IPS-11a (cell line): Measurements from ENCODE around the gene RNF151.
"Not testable (repeated sequence)": the region's sequence is repeated elsewhere in the genome, so short reads cannot be mapped to it uniquely, and the experiment has no call there.

Experiments
- H3K4me3 ChIP-seq: one replicate; pipeline ENCODE4 v1.5.1; 2013; ENCODE audit warnings: low read depth, low read length, control low read depth

Gene RNF151, protein sequence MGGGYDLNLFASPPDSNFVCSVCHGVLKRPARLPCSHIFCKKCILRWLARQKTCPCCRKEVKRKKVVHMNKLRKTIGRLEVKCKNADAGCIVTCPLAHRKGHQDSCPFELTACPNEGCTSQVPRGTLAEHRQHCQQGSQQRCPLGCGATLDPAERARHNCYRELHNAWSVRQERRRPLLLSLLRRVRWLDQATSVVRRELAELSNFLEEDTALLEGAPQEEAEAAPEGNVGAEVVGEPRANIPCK

DNA sequence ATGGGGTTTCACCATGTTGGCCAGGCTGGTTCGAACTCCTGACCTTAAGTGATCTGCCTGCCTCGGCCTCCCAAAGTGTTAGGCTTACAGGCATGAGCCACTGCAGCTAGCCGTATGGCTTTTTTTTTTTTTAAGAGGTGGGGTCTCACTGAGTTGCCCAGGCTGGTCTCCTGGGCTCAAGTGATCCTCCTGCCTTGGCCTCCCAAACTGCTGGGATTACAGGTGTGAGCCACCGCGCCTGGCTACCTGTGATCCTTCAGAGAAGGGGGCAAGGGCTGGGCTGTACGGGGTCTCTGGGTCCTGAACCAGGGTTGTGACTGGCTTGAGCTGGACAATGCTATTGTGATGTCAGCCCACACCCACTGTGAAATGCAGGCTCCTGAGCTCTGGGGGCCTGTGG is at the start of gene RNF151:
RNF151 (plus strand) TSS at position 397 of the 400 bp plus-strand sequence. CDS start 26 bp downstream, outside the sequence.
- H3K4me3 ChIP-seq = peak within 1 kb of the TSS; percentile 93

DNA sequence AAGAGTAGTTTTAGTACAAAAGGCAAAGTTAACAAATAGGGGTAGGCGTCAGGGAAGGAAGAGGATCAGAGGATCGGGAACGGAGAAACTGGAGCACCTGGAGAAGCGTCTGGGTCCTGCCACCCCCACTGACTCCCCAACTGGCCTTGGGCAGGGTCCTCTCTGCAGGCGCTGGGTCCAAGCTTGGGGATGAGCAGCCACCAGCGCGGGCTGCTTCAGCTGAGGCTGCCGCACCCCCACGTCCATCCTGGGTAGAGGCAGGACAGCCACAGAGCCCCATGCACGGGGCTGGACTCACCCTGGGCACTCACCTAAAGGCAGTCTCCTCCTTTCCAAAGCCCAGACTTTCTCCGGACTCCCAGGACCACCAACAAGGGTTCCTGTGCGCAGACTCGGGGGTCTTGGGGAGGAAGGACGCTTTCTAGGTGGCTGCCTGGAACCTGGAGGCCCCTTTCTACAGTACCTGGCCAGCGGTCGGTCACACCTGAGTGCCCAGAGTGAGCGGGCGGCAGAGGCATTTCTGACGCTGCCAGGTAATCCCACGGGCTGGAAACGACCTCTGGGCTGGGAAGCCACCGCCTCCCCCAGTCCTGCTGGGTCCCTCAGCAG is 49.5 kb upstream of the RNF151 start:
- no peak overlapping the region for H3K4me3 ChIP-seq

DNA sequence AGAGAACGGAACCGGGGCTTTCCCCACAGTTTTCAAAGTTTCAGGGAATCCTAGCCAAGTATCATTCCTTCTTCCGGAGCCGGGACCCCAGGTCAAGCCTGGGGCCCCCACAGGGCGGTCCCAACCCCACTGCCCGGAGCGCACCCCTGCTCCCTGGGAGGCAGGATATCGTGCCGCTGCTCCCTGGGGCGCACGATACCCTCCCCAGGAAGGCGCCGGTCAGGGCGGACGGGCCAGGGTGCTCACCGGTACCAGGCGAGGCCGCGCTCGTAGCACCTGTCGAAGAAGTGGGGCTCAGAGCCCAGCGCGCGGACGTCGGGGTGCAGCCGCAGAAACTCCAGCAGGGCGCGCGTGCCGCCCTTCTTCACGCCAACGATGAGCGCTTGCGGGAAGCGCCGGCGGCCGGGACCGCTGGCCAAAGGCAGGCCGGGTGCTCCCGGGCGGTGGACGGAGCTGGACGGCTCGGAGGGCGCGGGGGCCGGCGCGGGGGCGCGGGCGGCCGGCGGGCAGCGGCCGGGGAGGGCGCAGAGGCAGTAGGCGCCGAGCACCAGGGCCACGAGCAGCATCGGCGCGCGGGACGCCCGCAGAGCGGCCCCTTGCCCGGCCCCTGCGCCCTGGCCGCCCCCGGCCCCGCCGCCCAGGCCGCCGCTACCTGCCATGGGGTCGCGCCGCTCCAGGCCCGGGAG is 48.8 kb upstream of the RNF151 start:
- H3K4me3 ChIP-seq = no peak overlapping the region

DNA sequence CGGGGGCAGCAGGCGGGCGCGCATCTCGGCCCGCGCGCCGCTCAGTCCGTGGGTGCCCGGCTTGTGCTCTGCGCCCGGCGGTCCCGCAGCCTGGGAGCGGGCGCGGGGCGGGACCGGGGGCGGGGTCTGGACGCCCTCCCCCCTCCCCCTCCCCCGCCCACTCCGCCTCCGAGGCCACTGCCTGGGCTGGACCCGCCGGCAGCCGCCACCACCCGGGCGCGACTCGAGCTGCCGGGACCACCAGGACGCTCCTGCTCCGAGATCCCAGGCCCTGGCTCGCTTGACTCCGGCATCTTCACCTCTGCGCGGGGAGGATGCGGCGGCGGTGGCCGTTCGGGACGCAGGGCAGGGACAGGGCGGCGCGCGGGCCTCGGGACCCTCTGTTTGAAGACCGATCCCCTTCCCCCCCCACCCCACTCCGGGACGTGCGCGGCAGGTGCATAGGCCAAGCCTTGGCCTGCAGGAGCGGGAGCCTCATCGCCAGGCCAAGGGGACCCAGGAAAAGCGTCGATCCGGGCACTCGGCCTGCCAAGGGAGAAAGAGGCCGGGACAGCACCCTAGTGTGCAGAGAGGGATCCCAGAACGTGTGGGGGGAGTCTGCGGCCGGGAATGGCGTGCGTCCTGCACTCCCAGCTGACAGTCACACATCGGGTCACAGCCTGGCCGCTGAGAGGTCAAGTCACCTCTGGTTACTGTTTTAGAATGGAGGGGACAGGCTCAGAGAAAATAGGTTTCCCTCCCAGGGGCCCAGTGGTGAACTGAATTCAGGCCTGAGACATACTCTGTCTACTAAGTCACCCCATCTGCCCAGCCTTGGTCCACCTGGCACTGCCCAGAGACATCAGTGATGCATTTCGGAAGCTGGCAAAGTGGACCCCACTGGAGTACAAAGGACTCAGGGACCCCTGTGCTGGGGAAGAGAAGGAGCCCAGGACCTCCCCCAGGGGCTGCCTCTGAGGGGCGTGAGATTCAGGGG is 48.0 kb upstream of the RNF151 start, which contains the start of gene HS3ST6:
HS3ST6 (minus strand) TSS at position 65 of the 976 bp plus-strand sequence. CDS start 92 bp downstream, outside the sequence.
- H3K4me3 ChIP-seq = peak within 1 kb of the TSS; percentile 8

DNA sequence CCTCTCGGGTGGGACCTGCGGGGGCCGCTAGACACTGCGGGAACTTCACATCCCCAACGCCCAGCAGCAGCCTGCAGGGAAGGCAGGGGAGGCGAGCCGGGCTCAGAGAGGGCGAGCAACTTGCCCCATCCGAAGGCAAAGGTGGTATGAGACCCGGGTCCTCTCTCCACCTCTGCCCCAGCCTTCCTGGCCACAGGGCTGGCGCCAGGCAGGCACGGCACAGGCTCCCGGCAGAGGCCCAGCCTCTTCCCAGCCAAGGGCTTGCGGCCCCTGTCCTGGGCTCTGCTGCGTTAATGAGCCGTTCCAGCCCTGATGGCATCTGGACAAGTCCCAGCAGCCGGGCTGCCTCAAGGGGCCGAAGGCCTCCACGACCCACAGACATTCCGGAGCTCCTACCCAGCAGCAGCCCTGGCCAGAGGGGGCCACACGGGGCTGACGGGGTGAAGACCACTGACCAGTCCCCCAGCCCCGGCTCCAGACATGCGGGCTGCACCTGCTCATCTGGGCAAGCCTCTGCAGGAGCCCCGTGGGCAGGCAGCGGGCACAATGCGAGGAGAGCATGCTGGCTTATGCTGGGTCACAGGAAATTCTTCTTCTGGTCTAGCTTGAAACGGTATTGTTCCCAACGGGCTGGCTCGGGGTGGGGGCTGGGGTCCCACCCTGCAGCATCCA is 47.2 kb upstream of the RNF151 start:
- no peak overlapping the region for H3K4me3 ChIP-seq

DNA sequence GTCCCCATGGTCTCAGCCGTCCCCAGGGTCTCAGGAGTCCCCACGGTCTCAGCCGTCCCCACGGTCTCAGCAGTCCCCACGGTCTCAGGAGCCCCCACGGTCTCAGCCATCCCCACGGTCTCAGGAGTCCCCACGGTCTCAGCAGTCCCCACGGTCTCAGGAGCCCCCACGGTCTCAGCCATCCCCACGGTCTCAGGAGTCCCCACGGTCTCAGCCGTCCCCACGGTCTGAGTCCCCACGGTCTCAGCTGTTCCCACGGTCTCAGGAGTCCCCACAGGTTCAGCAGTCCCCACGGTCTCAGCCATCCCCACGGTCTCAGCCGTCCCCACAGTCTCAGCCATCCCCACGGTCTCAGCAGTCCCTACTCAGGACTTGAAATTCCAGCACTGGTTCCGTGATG is 46.5 kb upstream of the RNF151 start:
- H3K4me3 ChIP-seq = not testable (repeated sequence)

DNA sequence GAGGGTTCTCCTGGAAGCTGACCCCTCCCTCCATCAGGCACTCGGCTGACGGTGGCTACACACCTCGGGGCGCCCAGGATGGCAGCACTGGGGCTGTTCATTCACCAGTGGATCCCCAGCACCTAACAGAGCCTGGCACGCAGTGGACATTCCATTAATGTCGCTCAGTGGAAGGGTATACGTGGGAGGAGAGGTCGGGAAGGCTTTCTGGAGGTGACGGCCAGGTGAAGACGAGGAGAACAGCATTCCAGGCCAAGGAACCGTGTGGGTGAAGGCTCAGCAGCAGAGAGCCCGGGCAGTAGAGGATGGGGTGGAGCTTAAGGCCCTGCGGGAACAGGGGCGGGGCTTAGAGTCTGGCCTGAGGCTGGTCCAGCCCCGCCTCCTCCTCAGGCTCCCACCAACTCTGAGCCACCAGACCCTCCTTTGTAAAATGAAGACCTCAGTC is 45.9 kb upstream of the RNF151 start:
- H3K4me3 ChIP-seq = no peak overlapping the region

DNA sequence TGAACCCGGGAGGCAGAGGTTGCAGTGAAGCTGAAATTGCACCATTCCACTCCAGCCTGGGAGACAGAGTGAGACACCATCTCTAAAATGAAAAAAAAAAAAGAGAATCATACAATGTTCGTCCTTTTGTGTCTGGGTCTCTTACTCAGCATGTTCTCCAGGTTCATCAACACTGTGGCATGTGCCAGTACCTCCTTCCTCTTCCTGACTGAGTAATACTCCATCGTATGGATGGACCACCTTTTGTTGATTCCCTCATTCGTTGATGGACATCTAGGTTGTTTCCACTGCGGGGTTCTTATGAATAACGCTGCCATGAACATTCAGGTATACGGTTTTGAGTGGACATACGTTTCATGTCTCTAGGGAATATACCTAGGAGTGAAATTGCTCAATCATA is 44.3 kb upstream of the RNF151 start:
- H3K4me3 ChIP-seq = no peak overlapping the region

DNA sequence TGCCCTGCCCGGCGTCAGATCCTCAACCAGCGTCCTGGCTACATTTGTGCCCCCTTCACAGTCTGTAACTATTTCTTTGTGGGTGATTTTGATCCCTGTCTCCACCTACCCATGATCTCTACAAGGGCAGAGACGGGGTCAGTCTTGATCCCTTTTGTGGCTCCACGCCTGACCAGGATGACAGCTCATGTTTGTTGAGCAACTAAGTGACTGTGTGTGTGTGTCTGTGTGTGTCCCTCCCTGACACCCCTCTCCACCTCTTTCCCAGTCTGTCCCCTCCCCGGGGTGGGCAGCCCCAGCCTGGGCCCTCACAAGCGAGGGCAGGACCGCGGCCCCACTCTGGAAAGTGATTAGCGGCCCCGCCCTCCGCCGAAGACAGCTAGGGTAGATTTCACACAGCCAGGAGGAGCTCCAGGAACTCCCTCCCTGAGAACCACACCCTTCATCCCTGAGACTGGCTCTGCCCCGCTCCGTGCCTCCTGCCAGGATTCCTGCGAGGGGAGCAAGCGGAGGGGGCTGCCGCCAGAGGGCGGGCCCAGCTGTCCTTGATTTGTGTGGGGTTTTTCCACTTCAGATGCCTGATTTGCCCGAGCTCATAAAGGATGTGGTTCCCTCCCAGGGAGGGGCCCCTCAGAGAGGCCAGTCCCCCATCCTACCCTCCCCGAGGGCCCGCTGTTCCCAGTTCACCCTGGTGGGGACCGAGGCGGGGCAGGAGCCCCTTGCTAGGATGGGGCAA is 43.2 kb upstream of the RNF151 start:
- no peak overlapping the region for H3K4me3 ChIP-seq

DNA sequence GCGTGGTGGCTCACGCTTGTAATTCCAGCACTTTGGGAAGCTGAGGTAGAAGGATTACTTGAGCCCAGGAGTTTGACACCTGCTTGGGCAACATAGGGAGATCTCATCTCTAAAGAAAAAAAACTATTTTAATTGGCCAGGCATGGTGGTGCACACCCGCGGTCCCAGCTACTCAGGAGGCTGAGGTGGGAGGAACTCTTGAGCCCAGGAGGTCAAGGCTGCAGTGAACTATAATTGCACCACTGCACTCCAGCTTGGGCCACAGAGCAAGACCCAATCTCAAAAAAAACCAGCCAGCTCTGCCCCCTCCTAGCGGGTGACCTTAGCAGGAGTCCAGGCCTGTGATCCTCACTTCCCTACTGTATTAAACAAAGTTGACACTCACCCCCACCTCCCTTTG is 42.6 kb upstream of the RNF151 start:
- no peak overlapping the region for H3K4me3 ChIP-seq

DNA sequence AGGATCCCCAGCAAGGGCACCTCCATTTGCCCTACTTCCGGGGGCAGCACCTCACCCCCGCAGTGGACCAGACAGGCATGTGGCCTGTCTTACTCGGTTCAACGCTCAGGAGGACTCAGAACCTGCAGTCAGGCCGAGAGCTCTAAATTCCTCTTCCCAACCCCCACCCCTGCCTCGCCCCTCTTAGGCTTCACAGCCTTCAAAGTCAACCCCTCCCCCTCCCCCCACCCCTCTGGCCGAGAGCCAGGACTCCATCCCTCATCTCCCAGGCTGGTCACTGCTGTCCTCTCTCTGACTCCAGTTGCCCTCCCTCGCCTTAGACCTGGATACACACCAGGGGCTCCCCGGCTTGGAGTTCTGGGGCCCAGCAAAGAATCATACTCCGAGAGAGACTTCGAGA is 40.4 kb upstream of the RNF151 start:
- H3K4me3 ChIP-seq = no peak overlapping the region

DNA sequence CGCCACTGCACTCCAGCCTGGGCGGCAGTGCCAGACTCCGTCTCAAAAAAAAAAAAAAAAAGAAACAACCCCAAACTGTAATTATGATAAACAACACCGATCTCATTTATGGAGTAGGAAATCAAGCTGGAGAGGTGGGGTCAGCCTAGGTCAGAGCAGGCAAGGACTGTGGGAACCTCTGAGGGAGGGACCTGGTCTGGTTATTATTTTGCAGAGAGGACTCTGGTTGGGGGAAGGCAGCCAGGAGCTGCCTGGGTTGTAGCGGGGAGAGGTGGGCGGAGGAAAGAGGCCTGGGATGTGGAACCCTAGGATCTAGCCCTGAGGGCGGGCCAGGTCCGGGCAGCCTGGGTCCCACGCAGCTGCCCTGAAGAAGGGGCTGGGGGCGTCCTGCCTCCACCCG is 37.6 kb upstream of the RNF151 start:
- peak overlapping the region; percentile 24 for H3K4me3 ChIP-seq

DNA sequence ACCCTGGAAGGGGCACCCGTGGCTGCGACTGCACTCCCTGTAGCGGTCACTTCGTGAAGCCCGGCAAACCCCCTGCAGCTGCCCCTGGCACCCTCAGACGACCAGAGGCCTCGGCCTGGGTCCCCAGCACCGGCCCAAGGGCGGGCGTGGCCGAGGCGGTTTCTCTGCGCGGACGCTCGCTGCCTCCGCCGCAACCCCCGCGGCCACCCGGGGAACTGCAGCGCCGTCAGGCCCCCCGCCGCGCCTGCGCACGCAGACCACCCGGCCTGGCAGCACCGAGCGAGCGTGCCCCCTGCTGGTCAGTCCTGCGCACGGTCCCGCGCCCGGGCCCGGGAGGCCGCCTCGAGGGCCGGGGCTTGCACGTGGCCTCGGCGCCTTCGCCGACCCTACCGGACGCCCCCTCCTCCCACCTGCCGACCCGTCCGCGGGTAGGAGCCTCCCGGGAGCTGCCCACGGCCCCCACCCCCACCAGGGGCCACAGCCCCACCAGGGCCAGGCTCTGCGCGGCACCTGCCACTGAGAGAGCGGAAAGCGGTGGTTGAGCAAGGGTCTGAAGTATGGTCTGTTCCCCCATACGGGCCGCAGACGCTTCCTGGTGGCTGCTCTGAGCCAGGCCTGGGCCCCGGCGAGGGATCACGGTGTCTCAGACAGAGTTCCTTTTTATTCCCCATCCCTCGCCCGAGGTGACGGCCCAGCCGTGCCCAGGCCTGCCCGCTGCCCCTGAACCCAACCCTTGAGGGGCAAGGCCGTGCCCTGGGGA is 36.9 kb upstream of the RNF151 start:
- peak overlapping the region; percentile 24 for H3K4me3 ChIP-seq

DNA sequence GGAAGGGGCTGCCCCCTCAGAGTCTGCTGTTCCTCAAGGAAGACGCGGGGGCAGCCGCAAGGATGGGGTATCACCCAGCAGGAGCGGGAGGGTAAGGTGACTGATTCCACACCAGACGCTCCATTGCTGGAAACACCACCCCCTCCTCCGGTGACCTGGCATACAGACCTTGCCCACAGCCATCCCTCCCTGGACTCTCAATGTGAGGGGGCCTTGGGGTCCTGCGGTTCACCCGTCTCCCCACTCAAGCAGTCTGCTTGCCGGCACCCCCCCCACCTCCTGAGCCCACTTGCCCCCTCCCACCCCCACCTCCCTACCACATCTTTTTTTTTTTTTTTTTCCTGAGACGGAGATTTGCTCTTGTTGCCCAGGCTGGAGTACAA is 36.3 kb upstream of the RNF151 start:
- H3K4me3 ChIP-seq = no peak overlapping the region

DNA sequence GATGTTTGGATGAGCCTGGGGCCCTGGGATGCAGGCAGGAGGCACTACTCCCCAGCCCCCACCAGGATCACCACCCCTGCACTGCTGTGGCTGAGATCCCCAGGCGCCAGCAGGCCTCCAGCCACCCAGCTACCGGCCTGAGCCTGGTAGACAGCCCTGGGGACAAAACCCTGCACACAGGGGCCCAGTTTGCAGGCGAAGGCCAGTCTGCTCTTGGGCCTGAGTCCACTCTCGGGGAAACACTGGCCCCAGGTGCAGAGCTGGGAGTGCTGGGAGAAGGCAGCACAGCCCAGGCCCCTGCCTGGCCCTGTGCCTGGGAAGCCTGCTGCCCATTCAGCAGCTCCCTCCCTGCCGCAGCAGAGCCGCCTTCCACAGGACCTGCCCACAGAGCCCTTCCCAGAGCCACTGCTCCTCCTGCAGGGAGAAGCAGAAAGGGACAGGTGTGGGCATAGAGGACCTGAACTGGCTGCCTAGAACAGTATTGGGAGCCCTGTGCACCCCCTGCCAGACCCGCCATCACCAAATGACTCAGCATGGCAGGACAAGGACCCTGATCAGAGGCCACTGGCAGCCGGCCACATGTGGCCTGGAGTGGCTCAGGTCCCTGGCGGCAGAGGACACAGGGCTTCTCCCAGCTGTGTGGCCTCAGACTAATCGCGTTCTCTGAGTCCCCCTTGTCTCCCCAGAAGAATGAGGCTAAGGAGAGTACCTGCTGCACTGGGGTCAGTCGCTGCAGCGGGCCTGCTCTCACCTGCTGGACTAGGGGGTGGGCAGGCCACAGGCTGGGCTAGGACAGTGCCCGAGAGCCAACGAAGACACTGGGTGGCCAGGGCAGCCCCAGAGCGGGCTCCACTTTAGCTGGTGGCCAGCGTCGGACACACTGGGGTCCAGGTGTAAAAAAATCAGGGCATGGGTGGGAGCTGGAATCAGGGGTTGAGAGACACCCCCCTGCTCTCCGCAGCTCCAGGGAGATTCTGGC is 34.3 kb upstream of the RNF151 start:
- H3K4me3 ChIP-seq = no peak overlapping the region

DNA sequence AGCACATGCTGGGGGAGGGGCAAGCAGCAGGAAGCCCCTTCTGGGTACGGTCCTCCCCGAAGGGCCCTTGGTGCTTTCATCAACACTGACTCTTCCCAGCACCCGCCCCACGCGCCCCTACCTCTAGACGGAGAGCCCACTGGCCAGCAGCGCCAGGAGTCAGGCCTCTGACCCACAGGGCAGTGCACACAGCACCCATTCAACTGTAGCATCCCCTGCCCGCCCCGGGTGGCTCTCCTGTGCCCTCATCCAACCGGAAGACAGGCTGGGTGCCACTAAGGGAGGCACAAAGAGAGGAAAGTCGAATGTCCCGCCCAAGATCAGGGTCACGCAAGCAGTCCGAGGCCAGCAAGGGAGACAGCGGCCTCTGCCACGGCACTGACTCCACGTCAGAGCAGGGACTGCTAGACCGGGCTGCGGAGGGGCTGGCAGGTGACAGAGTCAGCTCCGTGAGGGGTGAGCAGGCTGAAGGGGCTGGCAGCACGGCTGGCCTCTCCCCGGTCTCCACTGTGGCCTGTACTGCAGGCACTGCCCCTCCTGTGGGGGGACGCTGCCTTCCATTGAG is 33.5 kb upstream of the RNF151 start:
- no peak overlapping the region for H3K4me3 ChIP-seq

DNA sequence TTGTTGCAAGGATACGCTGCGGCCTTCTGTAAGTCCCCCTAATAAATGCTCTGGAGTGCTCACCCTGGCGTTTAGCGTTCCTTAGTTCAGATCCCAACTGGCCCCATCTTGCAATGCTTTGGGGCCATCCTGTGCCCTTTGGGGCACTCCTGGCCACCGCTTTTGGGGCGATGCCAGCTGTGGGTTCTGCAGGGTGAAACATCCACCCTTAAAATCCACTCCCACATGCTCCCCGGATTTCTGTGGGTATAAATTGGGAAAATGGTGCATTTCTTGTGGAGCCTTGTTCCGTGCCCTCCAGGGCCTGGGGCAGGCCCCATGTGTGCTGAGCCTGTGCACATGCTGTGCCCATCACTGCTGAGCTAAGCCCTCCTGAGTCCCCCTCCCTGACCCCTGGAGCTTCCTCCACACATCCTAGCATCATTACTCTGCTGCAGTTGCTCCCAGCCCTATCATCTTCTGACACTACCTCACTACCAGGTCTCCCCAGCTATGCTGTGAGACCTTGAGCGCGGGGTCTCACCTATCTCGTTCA is 29.6 kb upstream of the RNF151 start:
- H3K4me3 ChIP-seq = no peak overlapping the region
